RCC 7860 (cell line): ENCODE data around the gene MOCS2.
A peak's percentile ranks its signal among the peaks of the same experiment; 100 is the strongest.

Experiments
- DNase-seq: peaks from one replicate; pipeline ENCODE4 v3.0.0-alpha.2; 2015; ENCODE audit warnings: low spot score
- FAIRE-seq: peaks from 2 replicates; lab custom pipeline; 2012; peaks lifted over from hg19 to GRCh38; lab: Jason Lieb, UNC

Gene MOCS2

DNA sequence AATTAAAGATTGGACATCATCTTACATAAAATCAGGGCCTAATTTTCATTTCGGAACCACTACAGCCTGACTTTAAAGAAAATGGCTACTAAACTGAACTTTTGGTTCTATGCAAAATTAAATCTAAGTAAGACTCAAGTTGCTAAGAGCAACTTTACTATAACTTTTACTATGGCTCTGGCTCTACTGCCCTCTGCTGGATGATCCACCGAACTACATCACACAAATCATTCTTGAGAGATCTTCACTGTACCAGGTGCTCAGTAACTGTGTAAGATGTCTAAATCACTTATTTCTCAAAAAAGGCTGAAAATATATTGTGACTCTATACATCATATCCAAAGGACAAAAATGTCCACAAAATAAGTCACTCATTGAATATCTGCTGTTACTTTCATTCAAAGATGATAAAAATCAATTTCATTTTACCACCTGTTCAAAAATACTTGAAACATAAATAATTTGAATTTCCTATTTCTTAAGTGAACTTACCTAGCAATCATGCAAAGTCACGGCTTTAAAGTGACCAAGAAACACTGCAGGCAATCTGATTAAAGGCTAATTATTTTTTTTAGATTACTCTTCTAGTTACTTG is 13.5 kb downstream of the MOCS2 start:
- FAIRE-seq: peak; percentile 46
- DNase-seq: peak; percentile 23

DNA sequence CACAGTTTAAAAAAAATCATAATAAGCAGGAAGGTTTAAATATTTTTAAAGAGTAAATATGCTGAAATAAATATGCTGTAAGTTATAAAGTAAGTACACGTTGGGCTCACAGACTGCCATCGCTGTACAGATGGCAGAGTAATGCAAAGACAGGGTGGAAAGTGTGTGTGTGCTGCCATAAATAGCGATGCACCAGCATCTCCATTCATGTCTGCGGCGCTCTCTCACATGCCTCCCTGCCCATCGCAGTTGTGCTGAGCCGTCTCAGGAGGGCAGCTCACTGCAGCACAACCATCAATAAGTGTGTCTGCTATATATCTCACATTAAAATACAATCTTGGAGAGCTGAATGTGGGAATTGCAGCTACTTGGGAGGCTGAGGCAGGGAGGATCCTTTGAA is 14.3 kb downstream of the MOCS2 start:
- DNase-seq (no peak), FAIRE-seq (no peak)

DNA sequence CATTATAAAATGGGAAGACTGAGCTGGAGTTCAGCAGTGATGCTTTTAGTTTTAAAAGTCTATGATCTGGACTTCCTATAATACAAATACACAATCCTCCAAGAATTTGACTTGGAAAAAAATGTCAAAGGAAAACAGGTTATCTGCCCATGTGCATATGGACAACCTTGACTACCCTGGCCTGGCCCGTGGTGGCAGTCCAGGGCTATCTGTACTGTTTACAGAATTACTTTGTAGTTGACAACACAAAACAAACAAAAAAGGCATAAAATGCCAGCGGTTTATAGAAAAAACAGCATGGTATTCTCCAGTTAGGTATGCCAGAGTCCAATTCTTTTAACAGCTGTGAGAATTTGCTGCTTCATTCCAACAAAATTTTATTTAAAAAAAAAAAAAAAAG is 17.3 kb downstream of the MOCS2 start:
- FAIRE-seq (no peak), DNase-seq (no peak)

DNA sequence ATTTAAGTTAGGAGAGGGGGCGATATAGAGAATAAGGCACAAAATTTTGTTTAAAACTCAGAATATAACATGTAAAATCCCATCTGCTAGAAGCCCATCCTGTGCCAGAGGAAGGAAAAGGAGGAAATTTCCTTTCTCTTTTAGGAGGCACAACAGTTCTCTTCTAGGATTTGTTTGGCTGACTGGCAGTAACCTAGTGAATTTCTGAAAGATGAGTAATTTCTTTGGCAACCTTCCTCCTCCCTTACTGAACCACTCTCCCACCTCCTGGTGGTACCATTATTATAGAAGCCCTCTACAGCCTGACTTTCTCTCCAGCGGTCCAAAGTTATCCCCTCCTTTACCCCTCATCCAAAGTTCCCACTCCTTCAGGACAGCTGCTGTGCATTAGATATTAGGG is 18.3 kb downstream of the MOCS2 start:
- DNase-seq (peak; percentile 42), FAIRE-seq (no peak)

DNA sequence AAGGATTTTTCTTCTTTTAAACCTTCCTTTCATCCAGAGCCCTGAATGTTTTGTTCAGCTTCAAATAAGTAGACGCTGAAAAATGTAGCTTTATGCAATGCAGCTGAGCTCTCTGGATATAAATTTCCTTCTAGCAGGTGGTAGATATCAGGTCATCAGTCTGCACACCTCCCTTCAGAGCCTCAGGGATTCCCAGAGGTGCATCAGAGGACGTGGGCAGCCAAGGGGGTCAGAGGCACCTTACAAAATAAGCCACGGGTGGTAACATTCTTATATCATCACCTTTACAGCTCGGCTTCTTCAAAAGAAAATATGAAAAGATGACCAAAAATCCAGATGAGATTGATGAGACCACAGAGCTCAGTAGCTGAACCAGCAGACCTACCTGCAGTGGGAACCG is 19.3 kb downstream of the MOCS2 start:
- no peak for FAIRE-seq
- DNase-seq: no peak

DNA sequence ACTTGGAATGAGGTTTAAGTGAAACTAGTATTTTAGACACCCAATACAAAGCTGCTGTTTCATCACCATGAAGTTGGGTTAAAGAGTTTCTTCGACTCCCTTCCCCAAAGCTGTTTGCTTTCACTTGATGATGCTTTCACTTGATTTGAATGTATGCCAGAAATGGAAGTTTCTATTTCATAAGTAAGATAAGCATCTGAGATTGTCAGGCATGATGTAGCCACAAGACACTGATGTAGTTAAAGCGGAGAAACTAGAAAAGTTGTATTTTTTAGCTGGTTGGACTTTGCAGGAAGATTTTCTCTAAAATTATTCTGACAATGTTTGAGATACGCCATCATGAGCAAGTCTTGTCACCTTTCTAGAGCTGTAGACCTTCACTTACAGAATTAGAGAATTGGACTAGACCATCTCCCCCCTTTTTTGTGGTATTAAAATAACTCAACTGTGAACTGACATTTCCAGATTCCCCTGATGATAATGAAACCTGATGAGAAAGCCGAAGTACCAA is 20.0 kb downstream of the MOCS2 start:
- FAIRE-seq (no peak), DNase-seq (no peak)

DNA sequence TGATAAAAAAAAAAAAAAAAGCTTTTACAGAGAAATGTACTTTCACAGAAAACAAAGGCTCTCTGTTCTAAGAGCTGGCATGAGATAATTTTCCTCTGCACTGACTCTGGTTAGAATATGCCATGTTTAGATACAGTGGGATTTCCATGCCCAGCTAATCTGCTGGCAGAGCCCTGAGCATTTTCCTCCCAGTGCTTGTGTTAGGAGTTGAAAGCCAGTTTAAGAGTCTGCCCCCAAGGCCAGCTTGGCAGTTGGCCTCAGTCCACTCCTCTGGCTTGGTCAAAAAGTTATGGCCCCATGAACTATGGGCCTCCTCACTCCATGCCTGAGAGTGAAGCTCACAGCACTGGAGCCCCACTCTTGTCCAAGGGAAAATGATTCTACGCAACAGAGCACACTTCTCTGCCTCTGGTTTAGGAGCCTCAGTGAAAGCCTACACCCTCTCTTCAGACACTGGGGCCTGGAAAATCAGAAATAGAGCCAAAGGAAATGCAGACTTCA is 21.9 kb downstream of the MOCS2 start:
- DNase-seq (no peak), FAIRE-seq (no peak)

DNA sequence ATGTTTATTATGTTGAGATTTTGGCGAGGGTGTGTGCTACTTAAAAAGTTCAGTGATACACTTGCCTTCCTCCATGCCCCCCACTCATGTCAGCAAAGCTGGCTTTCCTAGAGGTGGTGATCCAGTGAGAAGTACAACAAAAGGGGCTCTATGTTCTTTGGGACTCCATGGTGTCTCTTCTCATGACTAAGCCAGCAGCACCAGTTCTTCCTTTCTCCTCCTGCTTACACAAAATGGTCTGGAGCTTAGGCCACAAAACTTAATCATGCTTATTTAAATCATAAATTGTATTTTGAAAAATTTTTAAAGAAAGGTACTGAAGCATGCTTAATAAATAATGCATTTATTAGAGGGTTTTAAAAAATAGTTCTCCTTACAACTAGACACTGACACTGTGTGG is 22.4 kb downstream of the MOCS2 start:
- FAIRE-seq (no peak), DNase-seq (no peak)

DNA sequence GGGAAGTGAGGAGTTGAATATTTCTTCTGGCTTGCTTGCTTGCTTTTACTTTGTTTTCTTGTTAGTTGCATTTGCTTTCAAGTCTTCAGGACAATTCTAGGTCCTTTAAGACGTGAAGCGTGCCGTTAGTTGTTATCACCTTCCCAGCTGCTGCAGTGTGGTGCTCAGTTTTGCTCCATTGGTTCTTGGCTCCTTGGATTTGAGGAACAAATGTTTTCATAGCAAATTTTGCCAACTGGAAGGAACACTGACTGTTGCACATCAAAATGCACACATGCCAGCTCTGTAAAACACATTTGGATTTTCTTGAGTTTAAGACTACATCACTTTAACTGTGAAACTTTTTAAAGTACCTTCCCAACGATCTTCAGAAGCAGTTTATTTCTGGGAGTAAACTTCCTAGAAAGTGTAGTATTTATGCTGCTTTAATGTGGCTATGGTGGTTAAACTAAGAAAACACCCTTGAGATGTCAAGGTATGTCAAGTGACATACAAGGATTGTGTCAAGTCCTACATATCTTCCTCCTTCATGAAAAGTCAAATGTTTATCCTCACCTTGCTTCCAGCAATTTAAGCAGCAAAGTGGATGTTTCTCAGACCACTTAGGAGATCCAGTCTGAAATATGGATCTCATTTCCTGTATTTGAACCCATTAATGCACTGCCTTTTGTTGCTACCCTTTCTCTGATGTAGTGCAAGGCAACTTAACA is 24.9 kb downstream of the MOCS2 start:
- no peak for DNase-seq
- FAIRE-seq: no peak

DNA sequence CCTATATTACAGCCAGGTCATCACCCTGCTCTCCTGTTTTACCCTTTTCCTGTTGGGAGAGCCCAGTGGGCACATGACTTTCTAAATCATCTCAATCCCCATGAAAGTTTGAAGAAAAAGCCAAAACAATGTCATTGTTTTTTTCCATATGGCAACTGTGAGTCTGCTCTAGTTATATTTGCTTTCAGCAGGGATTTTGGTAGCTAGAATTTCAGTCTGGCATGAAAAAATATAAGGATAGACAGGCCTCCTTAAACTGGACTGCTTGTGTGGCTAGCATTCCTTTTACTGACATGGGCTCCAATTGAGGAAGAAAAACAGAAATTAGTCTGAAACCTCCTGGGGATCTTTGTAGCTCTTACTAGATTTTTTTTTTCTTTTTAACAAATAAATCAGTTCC is 25.6 kb downstream of the MOCS2 start:
- DNase-seq (no peak), FAIRE-seq (no peak)

DNA sequence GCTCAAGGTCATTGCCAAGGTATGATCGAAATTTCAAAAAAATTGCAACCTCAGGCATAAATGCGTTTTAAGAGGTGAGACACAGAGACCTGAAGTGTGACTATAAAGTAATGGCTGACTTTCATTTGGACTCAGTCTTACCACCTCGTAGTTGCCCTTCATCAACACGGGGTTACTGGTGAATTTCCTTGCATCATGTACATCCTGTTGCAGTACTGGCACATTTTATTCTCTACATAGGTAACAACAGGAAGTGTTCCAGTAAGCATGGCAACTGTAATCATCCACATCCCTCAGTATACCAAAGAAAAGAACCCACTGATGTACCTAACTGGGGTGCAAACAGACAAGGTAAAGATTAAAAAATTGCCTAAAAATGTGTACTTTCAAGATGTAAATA is 29.3 kb downstream of the MOCS2 start:
- FAIRE-seq (no peak), DNase-seq (no peak)

DNA sequence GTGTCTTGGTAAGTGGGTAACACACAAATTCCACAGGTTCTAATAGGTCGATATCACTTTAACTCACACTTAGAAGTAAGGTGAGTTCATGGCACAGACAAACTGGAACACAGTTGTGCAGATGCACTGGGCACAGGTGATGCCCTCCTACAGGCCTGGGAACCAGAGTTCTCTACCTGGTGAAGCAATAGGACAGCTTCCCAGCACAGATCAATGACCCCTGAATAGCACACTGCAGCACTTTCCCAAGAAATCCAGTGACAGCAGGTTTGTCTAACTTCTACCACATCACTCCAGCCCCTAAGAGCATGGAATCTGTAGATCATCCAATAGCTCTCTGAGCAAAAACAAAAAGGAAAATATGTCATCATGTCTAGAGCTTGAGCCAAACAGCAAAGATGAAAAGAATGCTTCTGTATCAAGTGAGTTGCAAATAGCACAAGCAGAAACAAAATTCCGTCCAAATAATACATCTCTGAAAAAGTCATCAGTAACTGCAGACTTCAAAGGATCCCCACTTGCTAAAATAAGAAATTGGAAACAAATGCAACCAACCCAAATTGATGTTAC is 33.5 kb downstream of the MOCS2 start:
- no peak for DNase-seq
- no peak for FAIRE-seq

DNA sequence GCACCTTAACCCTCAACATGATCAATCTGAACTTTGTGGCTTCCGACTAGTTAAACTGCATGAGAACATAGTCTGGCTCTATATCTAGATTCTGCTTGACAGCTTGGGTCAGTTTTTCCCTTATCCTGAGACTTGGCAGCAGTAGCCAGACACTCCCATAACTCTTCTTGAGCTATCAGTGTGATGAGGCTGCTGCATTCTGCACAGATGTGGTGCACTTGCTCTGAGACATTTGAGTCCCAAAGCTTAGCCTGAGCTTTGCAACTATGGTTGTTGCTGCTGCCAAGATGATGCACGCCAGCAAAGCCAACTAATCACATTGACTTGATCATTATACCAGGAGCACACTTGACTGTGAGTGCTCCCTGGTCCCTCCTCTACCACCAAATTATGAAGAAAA is 36.2 kb downstream of the MOCS2 start:
- DNase-seq (no peak), FAIRE-seq (no peak)

DNA sequence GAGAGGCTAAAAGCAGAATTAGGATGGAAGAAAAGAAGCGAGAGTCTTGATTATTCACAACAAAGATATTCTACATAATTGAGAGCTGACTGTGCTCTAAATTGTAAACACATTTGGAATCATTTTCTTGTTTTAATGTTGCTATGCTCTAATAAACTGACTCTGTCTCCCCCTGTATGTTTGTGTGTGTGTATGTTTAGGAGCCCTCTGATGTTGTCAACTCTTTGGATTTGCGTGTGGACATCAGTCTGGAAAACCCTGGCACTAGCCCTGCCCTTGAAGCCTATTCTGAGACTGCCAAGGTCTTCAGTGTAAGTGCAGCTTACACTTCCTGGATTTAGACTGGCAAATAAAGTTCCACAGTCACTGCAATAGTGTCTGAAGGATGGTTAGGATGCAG is 37.8 kb downstream of the MOCS2 start:
- DNase-seq (no peak), FAIRE-seq (no peak)

DNA sequence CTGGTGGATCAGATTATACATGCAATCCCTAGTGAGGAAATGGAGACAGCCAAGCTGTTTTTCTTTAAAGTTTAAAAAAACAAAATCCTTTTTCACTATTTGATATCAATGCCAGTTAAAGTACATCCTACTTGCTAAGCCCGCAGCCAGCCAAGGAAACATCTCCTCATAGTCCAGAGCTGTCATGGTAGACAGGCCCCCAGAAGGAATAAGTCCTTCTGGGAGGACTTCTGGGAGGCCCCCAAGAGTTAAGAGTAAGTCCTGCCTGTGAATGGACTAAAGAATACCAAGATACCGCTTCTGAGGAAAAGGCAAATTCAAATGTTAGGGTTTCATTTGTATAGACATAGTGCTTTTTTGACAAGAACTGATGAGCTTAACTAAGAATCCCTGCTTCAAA is 38.3 kb downstream of the MOCS2 start:
- FAIRE-seq: no peak
- no peak for DNase-seq

DNA sequence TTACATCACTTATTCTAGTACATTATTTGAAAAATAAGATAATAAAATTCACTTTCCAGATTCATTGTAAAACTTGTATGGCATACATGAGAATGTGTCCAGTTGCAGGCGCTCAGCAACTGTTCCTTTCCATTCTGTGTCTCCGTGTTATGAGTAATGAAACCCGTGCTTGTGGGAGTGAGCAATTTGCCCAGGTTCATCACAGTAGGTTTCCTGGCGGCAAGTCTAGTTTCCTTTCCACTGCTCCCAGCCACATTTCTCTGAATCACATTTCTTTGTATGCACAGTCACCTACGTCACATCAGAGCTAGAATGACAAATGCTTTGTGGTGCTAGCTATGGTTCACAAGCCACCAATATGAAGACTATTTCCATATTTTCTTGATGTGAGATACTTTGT is 39.9 kb downstream of the MOCS2 start:
- FAIRE-seq: peak; percentile 87

DNA sequence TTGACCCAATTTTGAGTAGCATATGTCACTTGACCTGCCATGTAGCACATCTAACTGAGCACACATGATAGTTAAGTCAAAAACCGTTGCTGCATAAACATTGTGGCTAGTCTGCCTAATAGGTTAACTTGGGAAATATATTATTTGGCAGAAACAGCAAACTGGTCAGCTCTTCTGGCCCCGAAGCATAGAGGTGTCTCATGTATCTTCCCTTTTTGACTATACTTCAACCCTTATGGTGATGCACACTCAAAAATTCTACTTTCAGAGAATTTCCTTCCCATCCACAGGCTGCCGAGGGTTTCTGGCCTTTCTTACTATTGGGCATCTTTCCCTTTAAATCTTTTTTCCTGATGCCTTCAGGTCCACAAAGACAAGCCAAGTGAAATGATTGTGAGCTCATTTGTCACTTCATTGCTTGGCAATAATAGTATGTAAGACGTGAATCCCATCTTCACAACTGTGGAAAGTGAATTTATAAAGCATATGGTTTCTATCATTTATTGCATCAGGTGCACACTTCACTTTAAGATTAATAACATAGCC is 41.2 kb downstream of the MOCS2 start:
- DNase-seq (no peak), FAIRE-seq (no peak)

More for the DNA sequence above, 39.9 kb downstream of the MOCS2 start:
- peak; percentile 84 for DNase-seq

DNA sequence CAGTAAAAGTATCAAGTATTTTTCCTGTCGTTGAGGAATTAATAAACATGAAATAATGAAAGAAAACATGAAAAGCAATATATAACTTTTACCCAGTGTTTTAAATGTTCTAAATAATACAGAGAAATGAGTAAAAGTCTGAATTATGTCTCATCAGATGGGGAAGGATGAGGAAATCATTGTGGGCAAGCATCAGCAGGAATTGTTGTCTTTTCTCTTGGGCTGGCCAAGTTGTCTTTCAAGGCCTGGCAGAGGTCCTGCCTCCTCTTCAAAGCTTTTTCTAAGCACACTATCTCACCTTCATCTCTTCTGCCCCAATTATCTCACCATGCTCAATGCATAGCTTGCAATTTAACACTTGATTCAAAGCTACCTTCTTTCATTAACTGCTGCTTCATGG is 41.9 kb downstream of the MOCS2 start:
- no peak for FAIRE-seq

DNA sequence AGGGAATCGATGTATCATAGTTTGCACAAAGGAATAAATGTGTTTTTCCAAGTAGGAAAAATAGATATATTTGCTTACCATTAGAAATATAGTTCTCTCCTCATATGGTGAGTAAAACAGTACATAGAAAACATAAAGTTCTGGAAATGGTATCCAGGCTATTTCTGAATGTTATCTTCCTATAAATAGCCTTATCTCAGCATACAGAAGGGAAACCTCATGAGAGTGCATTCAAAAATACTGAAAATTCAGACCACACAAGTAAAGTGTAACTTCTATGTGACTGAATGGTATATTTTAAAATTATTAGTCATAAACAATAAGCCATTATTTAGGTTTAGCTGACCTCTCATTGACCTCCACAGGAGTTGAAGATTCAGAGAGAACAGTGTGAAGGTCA is 43.5 kb downstream of the MOCS2 start:
- no peak for FAIRE-seq
- DNase-seq: no peak

More for the DNA sequence above, 41.9 kb downstream of the MOCS2 start:
- DNase-seq: no peak

DNA sequence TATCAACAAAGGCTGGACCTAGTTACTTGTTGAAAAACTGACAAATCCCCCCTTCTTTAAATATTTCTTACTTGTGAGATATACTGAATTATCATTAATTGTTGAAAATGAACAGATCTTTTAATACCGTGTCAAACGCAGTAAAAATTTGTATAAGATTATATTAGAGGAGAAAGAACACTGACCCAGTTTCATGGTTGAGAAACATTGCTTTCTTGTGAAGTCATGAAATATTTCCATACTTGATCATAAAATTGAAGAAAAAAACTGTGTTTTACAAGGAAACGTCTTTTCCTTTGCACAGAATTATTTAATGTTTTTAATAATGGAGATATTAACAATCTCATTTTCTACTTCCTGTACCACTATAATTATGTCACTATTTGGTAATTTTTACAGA is 45.8 kb downstream of the MOCS2 start:
- FAIRE-seq: no peak
- DNase-seq: no peak

DNA sequence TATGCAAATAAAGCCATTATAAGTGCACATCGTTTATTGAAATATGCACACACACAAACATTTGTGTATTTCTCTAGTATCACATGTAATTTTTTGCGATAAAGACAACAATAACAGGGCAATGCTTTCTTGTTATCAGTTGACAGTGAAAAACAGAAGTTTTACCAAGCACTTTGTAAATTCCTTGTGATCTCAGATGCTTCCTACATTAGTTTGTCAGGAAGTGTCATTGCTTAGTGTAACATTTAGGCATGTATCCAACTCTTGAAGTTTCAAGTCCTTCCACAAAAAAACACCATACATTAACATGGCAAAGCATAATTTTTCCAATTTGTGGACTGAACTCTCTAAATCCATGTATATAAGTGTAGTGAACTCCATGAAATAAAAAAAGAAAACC is 46.4 kb downstream of the MOCS2 start:
- FAIRE-seq: no peak
- DNase-seq: no peak

DNA sequence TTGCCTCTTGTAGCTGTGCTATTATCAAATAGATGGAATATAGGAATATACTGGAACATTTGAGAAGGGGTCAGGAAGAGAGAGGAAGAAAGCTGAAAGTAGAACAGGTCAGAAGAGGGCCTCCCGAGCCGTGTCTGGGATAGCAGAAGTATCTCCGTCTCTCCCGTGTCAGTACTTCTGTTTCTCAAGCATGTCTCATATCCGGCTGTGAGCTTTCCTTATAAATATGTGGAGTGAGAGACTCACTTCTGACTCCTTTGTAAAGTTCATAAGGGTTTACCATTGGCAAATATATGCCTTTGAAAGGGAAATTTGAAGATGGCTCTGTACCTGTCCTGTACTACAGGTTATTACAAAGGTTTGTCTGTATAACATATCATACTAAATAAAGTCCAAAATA is 50.3 kb downstream of the MOCS2 start:
- FAIRE-seq (no peak), DNase-seq (no peak)
